Skeletal muscle satellite cell (primary cell): ENCODE measurements around the gene SGCA.
A peak's percentile ranks its signal among the peaks of the same experiment; 100 is the strongest.

Experiments
- H3K27me3 ChIP-seq: 2 replicates; pipeline ENCODE4 v1.7.0; 2013; ENCODE audit warnings: low read length; ENCODE audit not compliant: control insufficient read depth, insufficient read depth
- H3K36me3 ChIP-seq: 2 replicates; pipeline ENCODE4 v1.7.0; 2013; ENCODE audit warnings: mild to moderate bottlenecking, control low read depth, low read length; ENCODE audit not compliant: insufficient read depth
- H3K4me1 ChIP-seq: 2 replicates; pipeline ENCODE4 v1.7.0; 2013; ENCODE audit warnings: low read length; ENCODE audit not compliant: control insufficient read depth, insufficient read depth
- H3K4me2 ChIP-seq: 2 replicates; pipeline ENCODE4 v1.7.0; 2013; ENCODE audit warnings: mild to moderate bottlenecking, low read length
- H3K4me3 ChIP-seq: 2 replicates; pipeline ENCODE4 v1.7.0; 2013; ENCODE audit warnings: low read length
- H3K9ac ChIP-seq: 2 replicates; pipeline ENCODE4 v1.7.0; 2013; ENCODE audit warnings: mild to moderate bottlenecking, low read depth, low read length, moderate library complexity
- H3K9me3 ChIP-seq: replicated peaks from 2 replicates; pipeline ENCODE4 v1.7.0; 2013; ENCODE audit warnings: mild to moderate bottlenecking, control low read depth, low read length

Gene SGCA

DNA sequence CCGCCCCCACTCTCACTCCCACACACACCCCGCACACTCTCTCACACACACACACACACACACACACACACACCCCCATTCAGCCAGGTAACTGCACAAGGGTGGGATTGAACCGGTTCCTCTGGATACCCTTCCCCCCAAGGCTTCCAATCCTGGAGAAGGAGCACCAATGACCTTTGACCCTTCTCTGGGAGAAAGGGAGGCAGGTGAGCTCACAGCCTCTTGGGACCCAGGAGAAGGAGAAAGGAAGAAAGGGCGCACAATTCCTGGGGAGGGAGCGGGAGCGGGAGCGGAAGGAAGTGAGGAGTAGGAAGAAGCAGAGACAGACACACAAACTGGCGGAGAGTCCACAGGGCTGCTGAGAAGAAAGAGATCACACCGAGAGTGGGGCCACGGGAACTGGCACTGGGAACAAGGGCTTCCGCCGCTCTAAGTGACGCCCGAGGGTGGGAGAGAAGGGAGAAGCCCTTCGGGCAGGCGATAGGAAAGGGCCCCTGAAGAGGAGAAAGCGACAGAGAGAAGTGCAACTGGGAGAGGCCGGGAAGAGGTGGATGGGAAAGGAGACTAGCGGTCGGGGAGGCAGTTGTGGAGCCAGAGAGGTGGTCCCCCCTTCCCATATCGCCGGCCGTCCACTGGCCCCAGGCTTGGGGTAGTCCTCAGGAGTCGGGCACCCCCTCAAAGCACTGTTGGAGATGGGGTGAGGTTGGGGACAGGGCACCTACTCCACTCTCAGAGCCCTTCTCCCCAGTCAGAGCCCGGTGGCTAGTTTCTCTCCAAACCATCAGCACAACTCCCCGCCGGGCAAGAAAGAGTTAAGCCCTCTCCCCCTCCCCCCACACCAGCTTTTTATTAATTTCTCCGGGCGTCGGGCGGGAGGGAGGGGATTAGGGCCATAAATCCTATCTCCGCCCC, 37.1 kb upstream of the SGCA start:
- Histone ChIP-seq H3K4me3 (no peak overlapping the region), H3K9ac (no peak overlapping the region), H3K27me3 (peaks cover 2% of the 10 kb centered on the region), H3K36me3 (no peaks in the 10 kb centered on the region), H3K4me1 (peaks cover 13% of the 10 kb centered on the region), H3K9me3 (no peaks in the 10 kb centered on the region), H3K4me2 (no peak overlapping the region)

DNA sequence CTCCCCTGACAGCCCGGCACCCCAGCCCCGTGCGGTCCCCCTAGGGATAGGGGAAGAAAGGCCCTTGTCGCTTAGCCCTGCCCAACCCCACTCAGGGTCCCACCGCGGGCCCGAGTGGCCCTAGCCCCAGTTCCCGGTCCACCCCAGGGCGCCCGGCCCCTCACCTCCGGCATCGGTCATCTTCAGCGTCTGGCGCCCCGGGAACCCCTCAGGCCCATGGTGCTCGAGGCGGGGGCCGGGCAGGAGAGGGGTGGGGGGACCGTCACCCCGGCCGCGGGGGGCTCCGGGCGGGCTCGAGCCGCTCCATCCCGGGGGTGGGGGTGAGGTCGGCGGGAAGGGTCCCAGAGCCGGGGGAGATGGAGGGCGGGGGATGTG, 36.5 kb upstream of the SGCA start:
- peaks cover 5% of the 10 kb centered on the region for H3K36me3 ChIP-seq
- H3K4me3 ChIP-seq: peak overlapping the region; percentile 53
- no peak overlapping the region for H3K9ac ChIP-seq
- H3K9me3 ChIP-seq: no peaks in the 10 kb centered on the region
- H3K27me3 ChIP-seq: peaks cover 2% of the 10 kb centered on the region
- H3K4me1 ChIP-seq: peaks cover 20% of the 10 kb centered on the region
- H3K4me2 ChIP-seq: peak overlapping the region; percentile 88

DNA sequence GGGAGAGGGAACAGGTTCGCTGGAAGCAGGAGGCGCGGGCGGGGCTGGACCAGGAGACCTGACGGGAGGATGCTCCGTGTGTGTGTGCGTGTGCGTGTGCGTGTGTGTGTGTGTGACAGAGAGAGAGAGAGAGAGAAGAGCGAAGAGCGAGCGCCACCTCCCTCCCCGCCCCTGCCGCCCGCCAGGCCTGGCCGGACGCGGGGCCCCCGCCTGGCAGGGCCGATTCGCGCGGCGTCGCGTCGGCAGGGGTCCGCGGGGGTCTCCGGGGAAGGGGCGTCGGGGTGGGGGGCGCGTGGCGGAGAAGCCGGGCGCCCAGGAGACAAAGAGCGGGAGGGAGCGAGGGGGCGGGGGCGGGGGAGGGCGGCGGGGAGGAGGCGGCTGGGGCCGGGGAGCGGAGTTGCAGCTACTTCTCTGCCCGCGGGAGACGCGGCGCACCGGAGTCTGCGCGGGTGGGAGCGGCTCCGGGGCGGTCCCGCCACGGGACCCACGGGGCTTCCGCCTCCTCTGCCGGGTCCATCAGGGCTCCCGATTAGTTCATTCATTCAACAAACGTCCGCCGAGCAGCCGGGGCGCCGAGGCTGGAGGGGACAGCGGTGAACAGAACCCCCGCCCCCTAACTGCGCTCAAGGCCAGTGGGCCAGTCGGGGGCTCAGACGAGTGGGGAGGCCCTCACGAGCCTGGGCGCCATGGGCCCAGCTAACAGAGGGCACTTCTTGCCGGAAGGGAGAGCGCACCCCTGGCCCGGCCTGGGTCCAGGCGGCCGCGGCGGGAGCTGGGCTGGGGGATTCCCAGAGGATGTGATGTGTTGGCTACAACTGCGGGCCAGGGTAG, 35.9 kb upstream of the SGCA start, which contains the start of gene SAMD14:
SAMD14 (minus strand) TSS at position 433 of the 831 bp plus-strand sequence. CDS start 5,201 bp downstream, outside the sequence.
- peaks cover 2% of the 10 kb centered on the region for H3K27me3 ChIP-seq
- H3K36me3 ChIP-seq: peaks cover 10% of the 10 kb centered on the region
- peak within 1 kb of the TSS; percentile 63 for H3K4me3 ChIP-seq
- H3K9ac ChIP-seq: no peak within 1 kb of the TSS
- H3K9me3 ChIP-seq: no peaks in the 10 kb centered on the region
- H3K4me2 ChIP-seq: peak within 1 kb of the TSS; percentile 88
- H3K4me1 ChIP-seq: peaks cover 25% of the 10 kb centered on the region

DNA sequence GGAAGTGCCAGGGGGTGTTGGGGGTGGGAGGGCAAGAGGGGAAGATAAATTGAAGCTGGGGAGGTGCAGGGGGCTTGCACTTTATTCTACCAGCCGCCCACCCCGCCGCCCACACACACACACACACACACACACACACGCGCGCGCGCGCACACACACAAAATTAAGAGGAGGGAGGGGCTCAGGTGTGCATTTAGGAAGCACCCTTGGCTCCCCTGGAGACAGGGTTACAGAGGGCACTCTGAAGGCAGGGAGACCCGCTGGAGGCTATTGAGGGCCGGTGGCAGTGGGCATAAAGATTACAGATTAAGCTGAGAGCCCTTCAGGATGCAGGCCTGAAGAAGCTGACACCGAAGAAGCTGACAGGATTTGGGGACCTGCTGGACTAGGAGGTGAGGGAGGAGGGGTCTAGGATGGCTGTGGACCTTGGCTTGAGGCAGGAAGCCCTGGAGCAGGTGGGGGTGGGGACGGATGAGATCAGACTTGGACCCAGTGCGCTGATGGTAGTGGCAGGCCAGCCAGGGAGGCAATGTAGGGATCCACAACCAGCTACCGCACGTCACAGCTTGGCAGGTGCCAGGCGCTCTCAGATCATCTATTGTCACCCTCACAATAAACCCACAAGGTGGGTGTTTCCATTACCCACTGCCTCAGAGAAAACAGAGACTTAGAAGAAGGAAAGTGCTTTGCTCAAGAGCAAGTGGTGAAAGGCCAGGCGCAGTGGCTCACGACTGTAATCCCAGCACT, 35.1 kb upstream of the SGCA start:
- no peak overlapping the region for H3K4me3 ChIP-seq
- H3K4me1 ChIP-seq: peaks cover 25% of the 10 kb centered on the region
- no peaks in the 10 kb centered on the region for H3K9me3 ChIP-seq
- H3K4me2 ChIP-seq: no peak overlapping the region
- H3K36me3 ChIP-seq: peaks cover 15% of the 10 kb centered on the region
- no peak overlapping the region for H3K9ac ChIP-seq
- H3K27me3 ChIP-seq: peaks cover 2% of the 10 kb centered on the region

DNA sequence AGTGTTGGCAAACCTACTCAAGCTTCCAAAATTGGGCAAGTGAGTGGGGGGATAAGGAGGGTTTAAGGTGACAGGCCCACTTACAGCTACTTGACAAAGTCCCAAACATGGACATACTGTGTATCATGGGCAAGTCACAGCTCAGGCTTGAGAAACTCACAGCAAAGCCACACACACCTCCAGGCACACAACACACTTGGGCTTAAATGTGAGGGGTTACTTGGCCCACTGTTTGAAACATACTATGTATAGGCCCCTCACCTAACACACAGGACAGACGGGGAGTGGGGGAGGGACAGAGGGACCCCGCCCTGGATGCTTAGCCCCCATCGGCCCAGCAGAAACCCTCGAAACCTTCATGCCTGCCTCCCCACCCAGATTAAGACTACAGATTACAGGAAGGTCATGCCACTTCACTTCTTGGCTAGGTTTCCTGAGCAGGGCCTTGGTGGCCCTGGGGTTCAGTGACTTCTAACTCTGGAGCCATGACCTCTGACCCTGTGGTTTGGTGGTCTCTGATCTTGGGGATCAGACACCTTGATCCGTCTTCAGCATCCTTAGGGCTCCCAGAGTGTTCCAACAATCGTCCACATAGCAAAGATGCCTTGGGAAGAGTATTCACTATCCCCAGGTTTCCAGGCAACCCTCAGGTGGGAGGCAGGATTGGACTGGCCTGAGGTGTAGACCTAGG, 33.6 kb upstream of the SGCA start:
- Histone ChIP-seq H3K9me3 (no peaks in the 10 kb centered on the region), H3K4me2 (no peak overlapping the region), H3K36me3 (peaks cover 29% of the 10 kb centered on the region), H3K9ac (no peak overlapping the region), H3K27me3 (peaks cover 2% of the 10 kb centered on the region), H3K4me3 (no peak overlapping the region), H3K4me1 (peaks cover 25% of the 10 kb centered on the region)

DNA sequence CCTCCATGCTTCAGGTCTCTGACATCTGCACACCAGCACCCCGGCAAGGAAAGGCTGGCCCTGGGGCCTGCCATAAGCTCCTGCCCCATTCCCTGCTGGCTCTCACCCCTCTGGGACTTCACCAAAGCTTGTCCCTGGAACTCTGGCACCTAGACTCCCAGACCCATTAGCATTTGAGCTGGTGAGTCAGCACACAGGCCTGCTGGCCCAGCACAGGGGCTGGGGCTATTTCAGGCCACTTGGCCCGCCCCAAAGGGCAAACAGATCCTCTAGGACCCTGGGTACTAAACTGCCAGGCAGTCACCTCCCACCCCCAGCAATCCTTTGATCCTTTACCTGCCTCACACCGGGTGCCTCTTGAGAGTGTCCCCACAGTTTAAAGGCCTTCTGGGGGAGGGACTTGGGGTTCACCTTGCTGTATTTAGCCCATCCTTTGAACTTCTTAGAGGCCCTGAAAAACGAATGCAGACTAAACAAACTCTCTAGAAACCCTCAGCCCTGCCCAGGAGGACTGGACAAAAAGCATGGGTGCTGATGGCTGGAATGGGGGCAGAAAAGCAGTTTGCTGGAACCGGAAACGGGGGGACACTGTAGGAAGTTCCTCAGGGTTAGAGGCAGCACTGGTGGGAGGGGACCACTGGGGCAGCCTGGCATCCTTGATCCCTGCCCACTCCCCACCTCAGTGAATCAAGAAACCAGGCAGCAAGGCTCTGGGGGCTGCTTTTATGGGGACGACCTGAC, 32.6 kb upstream of the SGCA start:
- Histone ChIP-seq H3K4me1 (peaks cover 25% of the 10 kb centered on the region), H3K27me3 (no peaks in the 10 kb centered on the region), H3K4me3 (no peak overlapping the region), H3K9me3 (no peaks in the 10 kb centered on the region), H3K4me2 (no peak overlapping the region), H3K36me3 (peaks cover 38% of the 10 kb centered on the region), H3K9ac (no peak overlapping the region)

DNA sequence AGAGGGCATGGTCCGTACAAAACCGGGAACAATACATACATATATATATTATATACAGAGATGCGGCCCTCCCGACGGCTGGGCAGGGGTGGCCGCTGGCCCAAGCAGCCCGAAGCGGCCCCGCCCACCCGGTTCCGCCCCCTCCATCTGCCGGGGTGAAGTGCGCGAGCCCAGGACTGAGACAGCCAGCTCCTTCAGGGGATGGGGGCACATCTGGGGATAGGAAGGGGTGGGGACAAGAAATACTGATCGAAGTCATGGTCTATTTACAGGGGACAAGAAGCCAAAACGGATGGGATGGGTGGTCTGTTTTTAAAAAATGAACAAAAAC, 32.1 kb upstream of the SGCA start:
- Histone ChIP-seq H3K4me3 (no peak overlapping the region), H3K4me2 (no peak overlapping the region), H3K36me3 (peaks cover 43% of the 10 kb centered on the region), H3K9ac (no peak overlapping the region), H3K9me3 (no peaks in the 10 kb centered on the region), H3K4me1 (peaks cover 25% of the 10 kb centered on the region), H3K27me3 (no peaks in the 10 kb centered on the region)

DNA sequence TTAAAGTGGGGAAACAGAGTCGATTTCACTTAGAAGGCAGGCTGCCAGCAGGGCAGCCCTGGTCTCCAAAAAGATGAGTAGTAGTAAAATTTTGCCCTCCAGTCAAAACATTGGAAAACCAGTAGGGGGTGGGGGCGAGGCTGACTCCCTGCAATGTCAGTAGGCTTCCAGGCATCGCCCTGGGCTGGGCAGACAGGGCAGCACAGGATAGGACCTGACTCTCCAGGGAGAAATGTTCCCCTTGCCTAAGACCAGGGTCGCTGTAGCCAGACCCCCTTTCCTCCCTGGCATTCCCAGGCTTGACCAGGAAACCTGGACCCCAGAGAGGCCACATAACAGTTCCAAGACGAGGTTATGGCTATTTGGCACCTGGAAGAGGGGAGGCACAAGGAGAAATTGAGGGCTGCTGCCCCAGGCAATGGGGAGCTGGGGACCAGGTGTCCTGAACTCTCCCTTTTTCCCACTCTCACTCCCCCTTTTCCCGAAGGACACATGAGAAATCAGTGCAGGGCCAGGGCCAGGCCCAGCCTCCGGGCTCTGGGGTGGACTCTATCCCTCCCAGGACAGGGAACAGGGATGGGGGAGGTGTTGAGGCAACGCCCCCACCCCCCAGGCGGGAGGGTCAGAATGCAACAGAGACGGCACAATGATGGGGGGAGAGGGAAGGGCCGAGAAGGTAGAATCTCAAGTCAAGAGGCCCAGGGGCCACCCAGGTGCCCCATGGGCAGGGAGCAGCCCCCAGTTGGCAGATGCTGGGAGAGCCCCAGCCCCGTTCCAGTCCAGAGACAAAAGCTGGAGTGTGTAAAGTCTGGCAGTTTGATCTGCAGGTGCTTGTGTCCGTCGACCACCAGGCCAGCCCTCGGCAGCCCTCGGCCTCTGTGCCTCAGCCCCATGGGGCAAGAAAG, 31.3 kb upstream of the SGCA start:
- Histone ChIP-seq H3K27me3 (no peaks in the 10 kb centered on the region), H3K4me3 (no peak overlapping the region), H3K4me2 (no peak overlapping the region), H3K9ac (no peak overlapping the region), H3K36me3 (peaks cover 51% of the 10 kb centered on the region), H3K4me1 (peaks cover 25% of the 10 kb centered on the region), H3K9me3 (no peaks in the 10 kb centered on the region)

DNA sequence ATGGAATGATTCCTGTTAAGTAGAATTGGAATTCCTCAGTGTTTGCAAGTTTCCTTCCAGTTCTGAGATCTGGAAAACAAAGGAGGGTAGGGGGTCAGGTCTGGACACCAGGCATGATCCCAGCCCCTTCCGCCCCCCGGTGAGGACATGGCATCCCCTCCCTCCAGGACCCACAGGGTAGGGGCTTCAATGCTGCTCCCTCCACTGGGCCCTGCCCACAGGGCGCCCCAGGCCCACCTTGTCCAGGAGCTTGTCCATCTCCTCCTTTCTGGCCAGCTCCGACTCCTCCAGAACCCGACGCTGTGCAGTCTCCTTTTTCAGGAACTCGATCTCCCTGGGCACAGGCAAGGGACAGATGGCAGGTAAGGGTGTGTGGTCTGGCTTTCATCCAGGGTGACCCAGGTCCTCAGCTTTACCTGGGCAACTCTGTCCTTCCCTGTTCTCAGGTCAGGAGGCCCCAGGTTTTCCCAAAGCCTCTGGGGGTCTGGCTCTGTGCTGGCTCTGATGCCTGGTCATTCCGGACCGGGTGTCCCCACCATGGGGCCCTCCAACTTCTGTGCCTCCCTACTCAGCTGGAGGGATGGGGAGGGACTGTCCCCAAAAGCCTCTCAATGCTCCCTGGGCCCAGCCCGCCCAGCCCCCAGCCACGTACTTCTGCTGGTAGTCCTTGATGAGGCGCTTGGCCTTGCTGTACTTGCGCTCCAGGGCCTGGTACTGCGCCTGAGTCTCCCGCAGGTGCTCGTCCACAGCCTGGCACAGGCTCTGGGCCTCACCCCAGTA, 30.3 kb upstream of the SGCA start:
- peaks cover 60% of the 10 kb centered on the region for H3K36me3 ChIP-seq
- H3K4me1 ChIP-seq: peaks cover 22% of the 10 kb centered on the region

More for the DNA sequence above, 30.3 kb upstream of the SGCA start:
- no peaks in the 10 kb centered on the region for H3K27me3 ChIP-seq
- no peaks in the 10 kb centered on the region for H3K9me3 ChIP-seq
- no peak overlapping the region for H3K4me2 ChIP-seq
- no peak overlapping the region for H3K9ac ChIP-seq
- H3K4me3 ChIP-seq: no peak overlapping the region
